IMR-90 (cell line): ENCODE data around the gene NBPF11. TPM values are rescaled to one million over a fixed set of nuclear protein-coding genes. Genes with fewer than 3 reads are reported as not detected.

Experiments
- ATAC-seq: fragments of 200-7000 bp; cut with Tn5 transposase; 2 replicates; pipeline ENCODE4 v1.9.1; 2020; ENCODE audit warnings: low read depth, mild to moderate bottlenecking, moderate library complexity
- BruUV-seq: library from RNA; stranded (reverse); fragments of 400-500 nt; replicated peaks from 2 replicates; lab custom pipeline; 2021; lab: Mats Ljungman, UMichigan
- CTCF ChIA-PET: fragments of 300-600 bp; formaldehyde crosslinking; extraction: SDS; loops from one replicate; lab custom pipeline; 2021; ENCODE audit warnings: antibody characterized with exemption; lab: Yijun Ruan, JAX
- POLR2A ChIA-PET: fragments of 300-600 bp; sonication (Branson Sonifier 250); formaldehyde crosslinking; loops from one replicate; lab custom pipeline; 2022; ENCODE audit warnings: antibody characterized with exemption; ENCODE audit not compliant: unreplicated experiment; lab: Charles Lee
- DNase-seq: peaks from one replicate; pipeline ENCODE4 v3.0.0; 2013
- H2AFZ ChIP-seq: replicated peaks from 2 replicates; pipeline ENCODE3; 2013; ENCODE audit warnings: low read length, mild to moderate bottlenecking; ENCODE audit not compliant: poor library complexity
- H2AK5ac ChIP-seq: 2 replicates; pipeline ENCODE4 v1.6.1; 2013; ENCODE audit warnings: low read depth, low read length, inconsistent platforms
- H2AK9ac ChIP-seq: replicated peaks from 2 replicates; pipeline ENCODE3; 2013; ENCODE audit warnings: mild to moderate bottlenecking, low read depth, low read length, moderate library complexity; ENCODE audit not compliant: poor library complexity
- H2BK120ac ChIP-seq: 2 replicates; pipeline ENCODE4 v1.6.1; 2013; ENCODE audit warnings: low read depth, low read length, inconsistent platforms
- H2BK15ac ChIP-seq: 3 replicates; pipeline ENCODE4 v1.6.1; 2013; ENCODE audit warnings: low read depth, low read length, inconsistent platforms
- H2BK20ac ChIP-seq: 2 replicates; pipeline ENCODE4 v1.6.1; 2013; ENCODE audit warnings: low read depth, mild to moderate bottlenecking, inconsistent platforms, low read length, moderate library complexity
- H2BK5ac ChIP-seq: 2 replicates; pipeline ENCODE4 v1.6.1; 2013; ENCODE audit warnings: mild to moderate bottlenecking, low read depth, low read length, inconsistent platforms; ENCODE audit not compliant: poor library complexity, severe bottlenecking
- H3K14ac ChIP-seq: replicated peaks from 2 replicates; pipeline ENCODE4 v1.6.1; 2013; ENCODE audit warnings: low read depth, low read length, inconsistent platforms
- H3K18ac ChIP-seq: 2 replicates; pipeline ENCODE4 v1.6.1; 2013; ENCODE audit warnings: low read depth, low read length, control low read depth
- H3K23ac ChIP-seq: 2 replicates; pipeline ENCODE4 v1.6.1; 2013; ENCODE audit warnings: low read depth, low read length, inconsistent platforms
- H3K27ac ChIP-seq: 2 replicates; pipeline ENCODE4 v1.5.1; 2013; ENCODE audit warnings: mild to moderate bottlenecking, control low read depth, low read length; ENCODE audit not compliant: insufficient read depth
- H3K27me3 ChIP-seq: 2 replicates; pipeline ENCODE4 v1.6.1; 2013; ENCODE audit warnings: low read length; ENCODE audit not compliant: control insufficient read depth, insufficient read depth
- H3K36me3 ChIP-seq: 2 replicates; pipeline ENCODE4 v1.6.1; 2013; ENCODE audit warnings: low read length, mixed read lengths; ENCODE audit not compliant: control insufficient read depth, insufficient read depth
- H3K4ac ChIP-seq: 2 replicates; pipeline ENCODE4 v1.6.1; 2013; ENCODE audit warnings: low read depth, low read length, inconsistent platforms
- H3K4me1 ChIP-seq: 2 replicates; pipeline ENCODE4 v1.6.1; 2013; ENCODE audit warnings: low read length, mixed read lengths; ENCODE audit not compliant: control insufficient read depth, insufficient read depth
- H3K4me2 ChIP-seq: 2 replicates; pipeline ENCODE4 v1.6.1; 2013; ENCODE audit warnings: low read depth, mild to moderate bottlenecking, control low read depth, low read length, moderate library complexity
- H3K4me3 ChIP-seq: 2 replicates; pipeline ENCODE4 v1.5.1; 2013; ENCODE audit warnings: low read depth, mild to moderate bottlenecking, control low read depth, low read length, moderate library complexity; ENCODE audit not compliant: insufficient read depth
- H3K56ac ChIP-seq: 2 replicates; pipeline ENCODE4 v1.6.1; 2013; ENCODE audit warnings: low read length, inconsistent platforms; ENCODE audit not compliant: insufficient read depth; ENCODE audit errors: extremely low read depth
- H3K79me1 ChIP-seq, 2 experiments: 2 replicates each; pipeline ENCODE4 v1.6.1; 2013; ENCODE audit warnings: low read length in 2 of 2, inconsistent platforms in 1 of 2, low read depth in 1 of 2
- H3K9ac ChIP-seq: 2 replicates; pipeline ENCODE4 v1.6.1; 2013; ENCODE audit warnings: low read depth, low read length, control low read depth
- H3K9me1 ChIP-seq: 2 replicates; pipeline ENCODE4 v1.6.1; 2013; ENCODE audit warnings: low read length, inconsistent platforms; ENCODE audit not compliant: insufficient read depth
- H3K9me3 ChIP-seq: 2 replicates; pipeline ENCODE4 v1.6.1; 2013; ENCODE audit warnings: low read length; ENCODE audit not compliant: control insufficient read depth, insufficient read depth
- H4K20me1 ChIP-seq: 2 replicates; pipeline ENCODE4 v1.6.1; 2013; ENCODE audit warnings: low read length, inconsistent platforms; ENCODE audit not compliant: insufficient read depth
- H4K5ac ChIP-seq: 2 replicates; pipeline ENCODE4 v1.6.1; 2013; ENCODE audit warnings: mild to moderate bottlenecking, low read depth, low read length, control low read depth
- H4K8ac ChIP-seq, 2 experiments: 2 replicates each; pipeline ENCODE4 v1.6.1; 2013; ENCODE audit warnings: low read depth in 2 of 2, low read length in 2 of 2, control low read depth in 1 of 2, inconsistent platforms in 1 of 2
- H4K91ac ChIP-seq: 2 replicates; pipeline ENCODE4 v1.6.1; 2013; ENCODE audit warnings: low read depth, low read length, inconsistent platforms; ENCODE audit not compliant: insufficient read depth
- BHLHE40 ChIP-seq: fragments of 150-350 bp; IDR thresholded peaks from 2 replicates; pipeline ENCODE4 v1.6.1; 2016; ENCODE audit warnings: mild to moderate bottlenecking, low read depth, low read length
- CEBPB ChIP-seq: IDR thresholded peaks from 2 replicates; pipeline ENCODE4 v1.6.1; 2012; ENCODE audit warnings: low read depth, low read length, improper control_type of control experiment
- CHD1 ChIP-seq: IDR thresholded peaks from 2 replicates; pipeline ENCODE4 v1.6.1; 2012; ENCODE audit warnings: low read depth, low read length, improper control_type of control experiment
- FOS ChIP-seq: fragments of 150-350 bp; IDR thresholded peaks from 2 replicates; pipeline ENCODE4 v1.6.1; 2016; ENCODE audit warnings: low read depth, low read length
- MAFK ChIP-seq: IDR thresholded peaks from 2 replicates; pipeline ENCODE4 v1.6.1; 2012; ENCODE audit warnings: low read depth, low read length, improper control_type of control experiment
- MXI1 ChIP-seq: IDR thresholded peaks from 2 replicates; pipeline ENCODE4 v1.6.1; 2012; ENCODE audit warnings: low read depth, mild to moderate bottlenecking, low read length, moderate library complexity, borderline replicate concordance
- NFE2L2 ChIP-seq: fragments of 150-350 bp; IDR thresholded peaks from 2 replicates; pipeline ENCODE4 v1.6.1; 2016; ENCODE audit warnings: low read depth, mild to moderate bottlenecking, low read length
- POLR2A ChIP-seq: IDR thresholded peaks from 2 replicates; pipeline ENCODE4 v1.6.1; 2012; ENCODE audit warnings: mild to moderate bottlenecking, low read depth, low read length
- RAD21 ChIP-seq: IDR thresholded peaks from 2 replicates; pipeline ENCODE4 v1.6.1; 2012; ENCODE audit warnings: low read length, improper control_type of control experiment
- RCOR1 ChIP-seq: IDR thresholded peaks from 2 replicates; pipeline ENCODE4 v1.6.1; 2012; ENCODE audit warnings: mild to moderate bottlenecking, low read length, improper control_type of control experiment; ENCODE audit not compliant: insufficient replicate concordance
- RFX5 ChIP-seq: IDR thresholded peaks from 2 replicates; pipeline ENCODE4 v1.8.0; 2012; ENCODE audit warnings: low read depth, mild to moderate bottlenecking, low read length, moderate library complexity
- SMC3 ChIP-seq: fragments of 150-350 bp; IDR thresholded peaks from 2 replicates; pipeline ENCODE4 v1.6.1; 2016; ENCODE audit warnings: low read depth, mild to moderate bottlenecking, antibody characterized with exemption, low read length, moderate library complexity
- WGBS, 2 experiments: methylation state at CpG; one replicate each; pipeline versions ENCODE4 v1.1.5 to v1.1.7; 2013; ENCODE audit warnings: missing lambda C conversion rate in 2 of 2; ENCODE audit not compliant: insufficient read length in 1 of 2; ENCODE audit errors: extremely low coverage in 2 of 2; 5-methylcytosine and 5-hydroxymethylcytosine counted together
- dilution Hi-C: fragments of 300-500 bp; cut with HindIII; formaldehyde crosslinking; loops from one replicate; pipeline ENCODE4 v1.14.3; 2018; ENCODE audit warnings: low sequenced_read_pairs; ENCODE audit not compliant: unreplicated experiment
- in situ Hi-C: fragments of 300-500 bp; cut with MboI; formaldehyde crosslinking; loops from 3 replicates; pipeline ENCODE4 v1.14.3; 2019; ENCODE audit warnings: low sequenced_read_pairs, inconsistent platforms, mixed read lengths
- intact Hi-C: fragments of 100-400 bp; cut with micrococcal nuclease; formaldehyde crosslinking; loops from 2 replicates; pipeline ENCODE4 v1.10.0; 2022
- polyA plus RNA-seq, 3 experiments: library from polyadenylated mRNA; depleted of rRNA; stranded (reverse); fragments of >200 nt; gene quantifications; 2 replicates each; pipeline ENCODE4 v1.2.3, GENCODE V29; 2012; ENCODE audit warnings: low replicate concordance in 1 of 3
- total RNA-seq: library from RNA; depleted of rRNA; stranded (reverse); fragments of >200 nt; gene quantifications from 2 replicates; pipeline ENCODE4 v1.2.3, GENCODE V29; 2012
- TF ChIP-seq, protein P1 (sequence below): conservative IDR thresholded peaks from 2 replicates; pipeline ENCODE4 v1.5.1; 2012; ENCODE audit warnings: mild to moderate bottlenecking, low read depth, low read length, improper control_type of control experiment
- TF ChIP-seq, protein P2 (sequence below): fragments of 150-350 bp; IDR thresholded peaks from 2 replicates; pipeline ENCODE4 v1.6.1; 2016; ENCODE audit warnings: low read depth, mild to moderate bottlenecking, low read length, moderate library complexity, borderline replicate concordance
- TF ChIP-seq, protein P3 (sequence below): fragments of 150-350 bp; IDR thresholded peaks from 2 replicates; pipeline ENCODE4 v1.6.1; 2017; ENCODE audit warnings: mild to moderate bottlenecking, antibody characterized with exemption, low read length, low read depth

Gene NBPF11
- total and polyA plus RNA-seq, 2 of the 4 experiments (the other 2 are of a cell fraction), result 2.7 to 6.5 TPM

DNA sequence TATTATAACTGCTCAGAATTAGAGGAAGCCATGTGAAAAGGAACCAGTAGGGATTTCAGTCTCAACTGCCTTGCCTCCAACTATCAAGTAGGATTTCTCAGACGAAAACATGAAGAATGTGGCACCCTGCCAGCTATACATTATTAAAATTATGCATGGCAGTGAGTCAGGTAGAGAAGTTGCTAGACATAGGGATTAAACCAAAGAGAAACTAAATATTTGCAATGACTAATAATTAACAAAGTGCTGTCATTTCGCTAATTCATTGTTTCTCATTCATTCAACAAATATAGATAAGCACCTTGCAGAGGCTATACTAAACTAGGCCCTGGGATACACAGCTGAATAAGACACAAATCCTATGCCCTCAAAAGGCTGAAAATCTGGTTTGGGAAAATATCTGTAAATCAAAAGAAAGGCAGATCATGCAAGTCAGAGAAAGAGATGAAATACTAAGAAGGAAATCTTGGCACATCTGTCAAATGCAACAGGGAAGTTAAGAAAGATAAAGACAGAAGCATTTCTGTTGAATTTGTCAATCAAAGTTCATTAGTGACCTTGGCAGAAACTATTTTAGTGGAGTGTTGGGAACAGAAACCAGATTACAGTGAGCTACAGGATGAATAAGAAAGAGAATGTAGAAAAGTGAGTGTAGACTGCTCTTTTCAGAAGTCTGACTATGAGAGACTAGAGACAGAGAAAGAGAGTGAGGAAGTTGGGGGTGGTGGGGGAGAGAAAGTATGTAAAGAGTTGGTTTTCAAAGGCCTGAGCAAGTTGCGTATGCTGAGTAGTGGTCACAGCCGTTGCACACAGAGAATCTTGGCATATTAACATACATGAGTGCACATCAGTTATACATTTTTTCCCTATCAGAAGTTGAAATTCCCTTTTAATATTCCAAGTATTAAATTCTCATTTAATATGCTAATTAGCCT lies 14.7 kb upstream of the NBPF11 start:
- no peak overlapping the region for H2BK120ac ChIP-seq
- no peaks in the 10 kb centered on the region for H3K4me1 ChIP-seq
- dilution Hi-C loops (no loop called here), intact Hi-C loops (no loop called here), in situ Hi-C loops (no loop called here)
- H4K5ac ChIP-seq, result no peak overlapping the region
- no TSS peak for BruUV-seq
- H3K27ac ChIP-seq, result no peak overlapping the region
- no CpG with 5 or more reads among the region's 4 CpGs for WGBS, 2 experiments
- H3K27me3 ChIP-seq, result peaks cover 8% of the 10 kb centered on the region
- no peak overlapping the region for H2AFZ ChIP-seq
- no peak overlapping the region for H2BK20ac ChIP-seq
- H3K4me3 ChIP-seq, result no peak overlapping the region
- H2AK5ac ChIP-seq, result no peak overlapping the region
- H3K9ac ChIP-seq, result no peak overlapping the region
- DNase-seq (no peak), ATAC-seq (no peak)
- ChIA-PET POLR2A (no interaction called here), CTCF (no interaction called here)
- H3K4ac ChIP-seq, result no peak overlapping the region
- no peaks in the 10 kb centered on the region for H3K36me3 ChIP-seq
- H2AK9ac ChIP-seq, result no peak overlapping the region
- peaks cover 1% of the 10 kb centered on the region; the same call in 1 of the 2 replicates for H3K9me3 ChIP-seq
- no peaks in the 10 kb centered on the region for H4K20me1 ChIP-seq
- no peak overlapping the region for H3K23ac ChIP-seq
- no peak overlapping the region for H4K91ac ChIP-seq
- H3K14ac ChIP-seq, result no peak overlapping the region
- no peak overlapping the region for H2BK15ac ChIP-seq
- no peak overlapping the region for H4K8ac ChIP-seq
- H3K56ac ChIP-seq, result no peak overlapping the region
- H3K4me2 ChIP-seq, result no peak overlapping the region
- no peaks in the 10 kb centered on the region for H3K79me1 ChIP-seq
- no peak overlapping the region for H3K18ac ChIP-seq
- H2BK5ac ChIP-seq, result no peak overlapping the region
- no peaks in the 10 kb centered on the region for H3K9me1 ChIP-seq
- TF ChIP-seq MAFK (no peak), RFX5 (no peak), NFE2L2 (no peak), BHLHE40 (no peak), POLR2A (no peak), CEBPB (no peak), SMC3 (no peak), RCOR1 (no peak), CHD1 (no peak), RAD21 (no peak), FOS (no peak), MXI1 (no peak)
- TF ChIP-seq, protein P1, sequence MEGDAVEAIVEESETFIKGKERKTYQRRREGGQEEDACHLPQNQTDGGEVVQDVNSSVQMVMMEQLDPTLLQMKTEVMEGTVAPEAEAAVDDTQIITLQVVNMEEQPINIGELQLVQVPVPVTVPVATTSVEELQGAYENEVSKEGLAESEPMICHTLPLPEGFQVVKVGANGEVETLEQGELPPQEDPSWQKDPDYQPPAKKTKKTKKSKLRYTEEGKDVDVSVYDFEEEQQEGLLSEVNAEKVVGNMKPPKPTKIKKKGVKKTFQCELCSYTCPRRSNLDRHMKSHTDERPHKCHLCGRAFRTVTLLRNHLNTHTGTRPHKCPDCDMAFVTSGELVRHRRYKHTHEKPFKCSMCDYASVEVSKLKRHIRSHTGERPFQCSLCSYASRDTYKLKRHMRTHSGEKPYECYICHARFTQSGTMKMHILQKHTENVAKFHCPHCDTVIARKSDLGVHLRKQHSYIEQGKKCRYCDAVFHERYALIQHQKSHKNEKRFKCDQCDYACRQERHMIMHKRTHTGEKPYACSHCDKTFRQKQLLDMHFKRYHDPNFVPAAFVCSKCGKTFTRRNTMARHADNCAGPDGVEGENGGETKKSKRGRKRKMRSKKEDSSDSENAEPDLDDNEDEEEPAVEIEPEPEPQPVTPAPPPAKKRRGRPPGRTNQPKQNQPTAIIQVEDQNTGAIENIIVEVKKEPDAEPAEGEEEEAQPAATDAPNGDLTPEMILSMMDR, result no peak
- TF ChIP-seq, protein P2, sequence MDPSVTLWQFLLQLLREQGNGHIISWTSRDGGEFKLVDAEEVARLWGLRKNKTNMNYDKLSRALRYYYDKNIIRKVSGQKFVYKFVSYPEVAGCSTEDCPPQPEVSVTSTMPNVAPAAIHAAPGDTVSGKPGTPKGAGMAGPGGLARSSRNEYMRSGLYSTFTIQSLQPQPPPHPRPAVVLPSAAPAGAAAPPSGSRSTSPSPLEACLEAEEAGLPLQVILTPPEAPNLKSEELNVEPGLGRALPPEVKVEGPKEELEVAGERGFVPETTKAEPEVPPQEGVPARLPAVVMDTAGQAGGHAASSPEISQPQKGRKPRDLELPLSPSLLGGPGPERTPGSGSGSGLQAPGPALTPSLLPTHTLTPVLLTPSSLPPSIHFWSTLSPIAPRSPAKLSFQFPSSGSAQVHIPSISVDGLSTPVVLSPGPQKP, result no peak
- TF ChIP-seq, protein P3, sequence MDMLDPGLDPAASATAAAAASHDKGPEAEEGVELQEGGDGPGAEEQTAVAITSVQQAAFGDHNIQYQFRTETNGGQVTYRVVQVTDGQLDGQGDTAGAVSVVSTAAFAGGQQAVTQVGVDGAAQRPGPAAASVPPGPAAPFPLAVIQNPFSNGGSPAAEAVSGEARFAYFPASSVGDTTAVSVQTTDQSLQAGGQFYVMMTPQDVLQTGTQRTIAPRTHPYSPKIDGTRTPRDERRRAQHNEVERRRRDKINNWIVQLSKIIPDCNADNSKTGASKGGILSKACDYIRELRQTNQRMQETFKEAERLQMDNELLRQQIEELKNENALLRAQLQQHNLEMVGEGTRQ, result no peak
